ENCODE measurements around the gene RBX1. TPM values are rescaled to one million over a fixed set of nuclear protein-coding genes. Genes with fewer than 3 reads are reported as not detected.

The RBX1 gene
- total RNA-seq, 1 donor from 2014 or later = 78.6 TPM

- Mint-ChIP-seq H3K4me1 (peaks cover 4% of the 10 kb centered on the region), H3K4me3 (no peak overlapping the region), H3K9me3 (no peaks in the 10 kb centered on the region), H3K27me3 (no peaks in the 10 kb centered on the region), H3K36me3 (ENCODE audit: low read depth) (peaks cover 40% of the 10 kb centered on the region), H3K27ac (no peak overlapping the region)
- ChIA-PET POLR2A (interaction anchor here (0.6 to 1.9 kb wide), 2 partner anchors 25 to 32 kb away, joined by 6 to 12 read pairs; partner anchors contain the start of gene RBX1), CTCF (no interaction called here)
- no peak for ATAC-seq (ENCODE audit: low read depth)
- DNase-seq = no peak
- TF ChIP-seq, protein P1, sequence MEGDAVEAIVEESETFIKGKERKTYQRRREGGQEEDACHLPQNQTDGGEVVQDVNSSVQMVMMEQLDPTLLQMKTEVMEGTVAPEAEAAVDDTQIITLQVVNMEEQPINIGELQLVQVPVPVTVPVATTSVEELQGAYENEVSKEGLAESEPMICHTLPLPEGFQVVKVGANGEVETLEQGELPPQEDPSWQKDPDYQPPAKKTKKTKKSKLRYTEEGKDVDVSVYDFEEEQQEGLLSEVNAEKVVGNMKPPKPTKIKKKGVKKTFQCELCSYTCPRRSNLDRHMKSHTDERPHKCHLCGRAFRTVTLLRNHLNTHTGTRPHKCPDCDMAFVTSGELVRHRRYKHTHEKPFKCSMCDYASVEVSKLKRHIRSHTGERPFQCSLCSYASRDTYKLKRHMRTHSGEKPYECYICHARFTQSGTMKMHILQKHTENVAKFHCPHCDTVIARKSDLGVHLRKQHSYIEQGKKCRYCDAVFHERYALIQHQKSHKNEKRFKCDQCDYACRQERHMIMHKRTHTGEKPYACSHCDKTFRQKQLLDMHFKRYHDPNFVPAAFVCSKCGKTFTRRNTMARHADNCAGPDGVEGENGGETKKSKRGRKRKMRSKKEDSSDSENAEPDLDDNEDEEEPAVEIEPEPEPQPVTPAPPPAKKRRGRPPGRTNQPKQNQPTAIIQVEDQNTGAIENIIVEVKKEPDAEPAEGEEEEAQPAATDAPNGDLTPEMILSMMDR (IDR thresholded peaks at IDR 0.05) = no peak
- intact Hi-C loops (cut with micrococcal nuclease) = no loop called here
Observed at GRCh38 chr22:40919446-40919845, 31.7 kb upstream of the RBX1 start.

DNA sequence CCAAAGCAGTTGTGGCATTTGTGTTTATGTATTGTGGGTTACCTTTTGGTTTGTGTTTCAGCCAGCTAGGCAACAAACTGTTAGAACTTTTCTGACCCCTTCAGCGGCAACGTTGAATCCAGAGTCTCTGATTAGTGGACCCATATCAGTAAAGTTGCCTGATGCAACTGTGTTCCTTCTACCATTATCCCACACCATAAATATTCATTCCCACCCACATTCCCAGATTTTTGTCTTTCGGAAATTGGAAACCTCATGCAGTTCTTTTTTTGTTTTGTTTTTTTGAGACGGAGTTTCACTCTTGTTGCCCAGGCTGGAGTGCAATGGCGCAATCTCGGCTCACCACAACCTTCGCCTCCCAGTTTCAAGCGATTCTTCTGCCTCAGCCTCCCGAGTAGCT, 30.7 kb upstream of the RBX1 start:
- Mint-ChIP-seq H3K4me3 (no peak overlapping the region), H3K4me1 (peaks cover 4% of the 10 kb centered on the region), H3K36me3 (ENCODE audit: low read depth) (peaks cover 42% of the 10 kb centered on the region), H3K27ac (no peak overlapping the region), H3K9me3 (no peaks in the 10 kb centered on the region), H3K27me3 (no peaks in the 10 kb centered on the region)
- intact Hi-C loops (cut with micrococcal nuclease) = loop anchor here (5.0 kb wide), 1 partner anchor 202 kb away; no protein-coding TSS in a partner anchor
- no peak for DNase-seq
- ATAC-seq (ENCODE audit: low read depth) = no peak
- POLR2A ChIA-PET = interaction anchor here (2.8 to 3.7 kb wide), 3 partner anchors 31 to 171 kb away, joined by 28 to 58 read pairs (median 53); partner anchors contain the start of genes EP300 and RBX1
- TF ChIP-seq, protein P1 (IDR thresholded peaks at IDR 0.05) = no peak
- CTCF ChIA-PET = interaction anchor here (0.8 to 3.7 kb wide), 4 partner anchors 12 to 317 kb away, joined by 3 to 83 read pairs (median 8); no protein-coding TSS in a partner anchor

- H3K27me3 Mint-ChIP-seq = no peaks in the 10 kb centered on the region
- H3K36me3 Mint-ChIP-seq (ENCODE audit: low read depth) = peaks cover 41% of the 10 kb centered on the region
- TF ChIP-seq, protein P1 (IDR thresholded peaks at IDR 0.05) = no peak
- POLR2A ChIA-PET = interaction anchor here (0.5 to 3.7 kb wide), 19 partner anchors 14 to 735 kb away, joined by 3 to 58 read pairs (median 5); partner anchors contain the start of genes EP300, RBX1, ST13 and TEF
- ATAC-seq (ENCODE audit: low read depth) (peak; percentile 86), DNase-seq (no peak)
- H3K9me3 Mint-ChIP-seq = no peaks in the 10 kb centered on the region
- peaks cover 4% of the 10 kb centered on the region for H3K4me1 Mint-ChIP-seq
- peak overlapping the region; percentile 6 for H3K27ac Mint-ChIP-seq
- intact Hi-C loops (cut with micrococcal nuclease) = loop anchor here (1.0 to 5.0 kb wide), 7 partner anchors 20 to 315 kb away; partner anchors contain the start of gene RBX1
- CTCF ChIA-PET = interaction anchor here (0.6 to 3.9 kb wide), 53 partner anchors 9 to 604 kb away, joined by 3 to 83 read pairs (median 5); partner anchors contain the start of genes EP300 and RBX1
- peak overlapping the region; percentile 15 for H3K4me3 Mint-ChIP-seq
Observed at GRCh38 chr22:40922484-40923303, 28.5 kb upstream of the RBX1 start.

DNA sequence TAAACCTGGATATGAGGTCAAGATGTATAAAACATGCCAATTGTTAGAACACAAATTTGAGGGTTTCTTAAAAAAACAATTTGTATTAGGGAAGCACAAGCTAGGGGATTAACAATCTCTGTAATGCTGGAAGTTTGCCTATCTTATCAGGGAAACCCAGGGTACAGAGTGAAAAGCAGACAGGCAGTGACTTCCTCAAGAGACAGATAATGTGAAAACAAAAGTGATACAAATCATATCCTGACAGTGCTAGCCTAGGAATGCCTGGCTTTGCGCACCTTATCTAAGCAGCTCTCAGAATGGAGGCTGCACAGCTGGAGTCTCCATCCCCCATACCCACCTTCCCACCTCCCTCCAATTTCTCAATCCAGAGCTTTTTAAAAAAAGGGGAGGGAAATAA, 22.5 kb upstream of the RBX1 start:
- Mint-ChIP-seq H3K36me3 (ENCODE audit: low read depth) (peaks cover 38% of the 10 kb centered on the region), H3K27me3 (no peaks in the 10 kb centered on the region), H3K4me3 (no peak overlapping the region), H3K27ac (no peak overlapping the region), H3K4me1 (no peaks in the 10 kb centered on the region), H3K9me3 (no peaks in the 10 kb centered on the region)
- ATAC-seq (ENCODE audit: low read depth) = no peak
- ChIA-PET POLR2A (interaction anchor here (0.6 to 1.0 kb wide), 2 partner anchors 11 to 32 kb away, joined by 3 to 7 read pairs; no protein-coding TSS in a partner anchor), CTCF (interaction anchor here (1.0 kb wide), 1 partner anchor 165 kb away, joined by 3 read pairs; no protein-coding TSS in a partner anchor)
- TF ChIP-seq, protein P1 (IDR thresholded peaks at IDR 0.05) = no peak
- intact Hi-C loops (cut with micrococcal nuclease) = no loop called here
- no peak for DNase-seq

- ChIA-PET POLR2A (interaction anchor here (0.6 kb wide), 1 partner anchor 138 kb away, joined by 3 read pairs; no protein-coding TSS in a partner anchor), CTCF (interaction anchor here (0.8 kb wide), 1 partner anchor 12 kb away, joined by 4 read pairs; no protein-coding TSS in a partner anchor)
- H3K9me3 Mint-ChIP-seq = no peaks in the 10 kb centered on the region
- no peak overlapping the region for H3K4me3 Mint-ChIP-seq
- no peaks in the 10 kb centered on the region for H3K27me3 Mint-ChIP-seq
- H3K4me1 Mint-ChIP-seq = no peaks in the 10 kb centered on the region
- H3K27ac Mint-ChIP-seq = no peak overlapping the region
- intact Hi-C loops (cut with micrococcal nuclease) = no loop called here
- DNase-seq (no peak), ATAC-seq (ENCODE audit: low read depth) (no peak)
- peaks cover 15% of the 10 kb centered on the region for H3K36me3 Mint-ChIP-seq (ENCODE audit: low read depth)
- TF ChIP-seq, protein P1 (IDR thresholded peaks at IDR 0.05) = no peak
Observed at GRCh38 chr22:40932396-40932795, 18.8 kb upstream of the RBX1 start.

All from activated B cell treated with CpG ODN at 0.5 μM for 24 hours (primary cell).